GM20431 (cell line): ENCODE measurements around the gene NCK2.

Experiments
- in situ Hi-C: fragments of 300-500 bp; cut with MseI, MboI; formaldehyde crosslinking; loops from one replicate; pipeline ENCODE4 v1.15.0; 2020; ENCODE audit warnings: low sequenced_read_pairs; ENCODE audit not compliant: unreplicated experiment

Gene NCK2

GRCh38 chr2:105862843-105863242 lies 118.1 kb downstream of the NCK2 start:
- in situ Hi-C loops: no loop called here

- in situ Hi-C loops: no loop called here
Measured at GRCh38 chr2:105864262-105864661, 119.5 kb downstream of the NCK2 start.

- in situ Hi-C loops: no loop called here
Measured at GRCh38 chr2:105865222-105865913, 120.7 kb downstream of the NCK2 start.

GRCh38 chr2:105866216-105867185 lies 121.8 kb downstream of the NCK2 start:
- in situ Hi-C loops: no loop called here

GRCh38 chr2:105867587-105867986 lies 122.9 kb downstream of the NCK2 start:
- in situ Hi-C loops: no loop called here

GRCh38 chr2:105868060-105868459 lies 123.3 kb downstream of the NCK2 start:
- in situ Hi-C loops: no loop called here

- in situ Hi-C loops: no loop called here
Measured at GRCh38 chr2:105869341-105869740, 124.6 kb downstream of the NCK2 start.

GRCh38 chr2:105870062-105870461 lies 125.3 kb downstream of the NCK2 start:
- in situ Hi-C loops: no loop called here

- in situ Hi-C loops: no loop called here
Measured at GRCh38 chr2:105870858-105871257, 126.1 kb downstream of the NCK2 start.

- in situ Hi-C loops: no loop called here
Measured at GRCh38 chr2:105872142-105872728, 127.5 kb downstream of the NCK2 start.

GRCh38 chr2:105872830-105873229 lies 128.1 kb downstream of the NCK2 start:
- in situ Hi-C loops: no loop called here

GRCh38 chr2:105873281-105873680 lies 128.6 kb downstream of the NCK2 start:
- in situ Hi-C loops: no loop called here

- in situ Hi-C loops: no loop called here
Measured at GRCh38 chr2:105873721-105874120, 129.0 kb downstream of the NCK2 start.

- in situ Hi-C loops: no loop called here
Measured at GRCh38 chr2:105874466-105874865, 129.8 kb downstream of the NCK2 start.

- in situ Hi-C loops: no loop called here
Measured at GRCh38 chr2:105875241-105875640, 130.5 kb downstream of the NCK2 start.

GRCh38 chr2:105876191-105876590 lies 131.5 kb downstream of the NCK2 start:
- in situ Hi-C loops: no loop called here

- in situ Hi-C loops: no loop called here
Measured at GRCh38 chr2:105877945-105878344, 133.2 kb downstream of the NCK2 start.

GRCh38 chr2:105879106-105879802 lies 134.5 kb downstream of the NCK2 start:
- in situ Hi-C loops: no loop called here

- in situ Hi-C loops: no loop called here
Measured at GRCh38 chr2:105879803-105880300, 135.1 kb downstream of the NCK2 start.

GRCh38 chr2:105880637-105881036 lies 135.9 kb downstream of the NCK2 start:
- in situ Hi-C loops: no loop called here
